HCT116 (cell line): ENCODE measurements around the gene LSM12. TPM values are rescaled to one million over a fixed set of nuclear protein-coding genes. Genes with fewer than 3 reads are reported as not detected.

Source experiments
- ATAC-seq: fragments of 200-7000 bp; cut with Tn5 transposase; 2 replicates; pipeline ENCODE4 v1.9.1; 2020; ENCODE audit warnings: mild to moderate bottlenecking, moderate library complexity
- BruUV-seq: library from RNA; stranded (reverse); fragments of 400-500 nt; replicated peaks from 2 replicates; lab custom pipeline; 2021; lab: Mats Ljungman, UMichigan
- CTCF ChIA-PET: fragments of 300-600 bp; sonication (Branson Sonifier 250); formaldehyde crosslinking; loops from one replicate; lab custom pipeline; 2021; ENCODE audit warnings: antibody characterized with exemption; lab: Charles Lee
- POLR2A ChIA-PET: fragments of 300-600, 350-600 bp; sonication (Branson Sonifier 250); formaldehyde crosslinking; loops from one replicate; lab custom pipeline; 2021; ENCODE audit warnings: antibody characterized with exemption; lab: Charles Lee
- RAD21 ChIA-PET, 2 experiments: fragments of 300-600 bp; sonication (Branson Sonifier 250); formaldehyde crosslinking; loops; one replicate each; lab custom pipeline; 2023; ENCODE audit warnings: low total read pairs in 2 of 2; ENCODE audit not compliant: uncharacterized antibody in 2 of 2, unreplicated experiment in 2 of 2, low non-redundant PET in 1 of 2; lab: Charles Lee
- DNase-seq: peaks from one replicate; pipeline ENCODE4 v3.0.0-alpha.2; 2010; ENCODE audit warnings: low read depth, low spot score
- H2AFZ ChIP-seq: fragments of 200-600 bp; shearing (Covaris generic), sonication (generic); 2 replicates; pipeline ENCODE4 v1.6.1; 2017; ENCODE audit warnings: low read depth, mixed run types, mixed read lengths, antibody characterized with exemption, low read length; ENCODE audit not compliant: poor library complexity, severe bottlenecking
- H3K27ac ChIP-seq: 2 replicates; pipeline ENCODE4 v1.5.1; 2012; ENCODE audit warnings: low read depth, low read length
- H3K27me3 ChIP-seq: fragments of 200-600 bp; sonication (generic); 2 replicates; pipeline ENCODE4 v1.6.1; 2016; ENCODE audit warnings: mixed run types, low read length, mixed read lengths; ENCODE audit not compliant: insufficient read depth
- H3K36me3 ChIP-seq, 2 experiments: fragments of 200-500 bp in 1 of 2; fragments of 200-600 bp in 1 of 2; sonication (Bioruptor generic) in 1 of 2; sonication (generic) in 1 of 2; 2 replicates each; pipeline versions ENCODE4 v1.5.1 to v1.6.1; 2014 to 2016; ENCODE audit warnings: low read length in 2 of 2, inconsistent platforms in 1 of 2, mixed read lengths in 1 of 2, mixed run types in 1 of 2; ENCODE audit not compliant: insufficient read depth in 2 of 2, control insufficient read depth in 1 of 2
- H3K4me1 ChIP-seq, 2 experiments: fragments of 200-600 bp in 1 of 2; sonication (generic) in 1 of 2; 2 replicates each; pipeline versions ENCODE4 v1.5.1 to v1.6.1; 2012 to 2017; ENCODE audit warnings: low read length in 2 of 2, inconsistent platforms in 1 of 2, mild to moderate bottlenecking in 1 of 2, mixed read lengths in 1 of 2, mixed run types in 1 of 2, moderate library complexity in 1 of 2; ENCODE audit not compliant: insufficient read depth in 2 of 2, control insufficient read depth in 1 of 2
- H3K4me2 ChIP-seq: fragments of 200-600 bp; sonication (generic); 2 replicates; pipeline ENCODE4 v1.6.1; 2017; ENCODE audit warnings: mixed run types, low read length, mixed read lengths
- H3K4me3 ChIP-seq, 2 experiments: fragments of 200-600 bp in 1 of 2; sonication (generic) in 1 of 2; replicated peaks in 1 of 2; 2 replicates each; pipeline ENCODE4 v1.5.1; 2011 to 2016; ENCODE audit warnings: low read length in 2 of 2, control low read depth in 1 of 2, low read depth in 1 of 2, mild to moderate bottlenecking in 1 of 2, mixed read lengths in 1 of 2, mixed run types in 1 of 2
- H3K79me2 ChIP-seq: fragments of 200-600 bp; sonication (generic); 2 replicates; pipeline ENCODE4 v1.6.1; 2017; ENCODE audit warnings: mild to moderate bottlenecking, mixed run types, low read length, moderate library complexity, mixed read lengths; ENCODE audit not compliant: insufficient read depth
- H3K9ac ChIP-seq: fragments of 200-600 bp; sonication (generic); 2 replicates; pipeline ENCODE4 v1.6.1; 2016; ENCODE audit warnings: low read length, mixed read lengths
- H3K9me2 ChIP-seq: fragments of 200-600 bp; sonication (generic), shearing (Covaris generic); 2 replicates; pipeline ENCODE4 v1.6.1; 2017; ENCODE audit warnings: mixed run types, mild to moderate bottlenecking, moderate library complexity; ENCODE audit not compliant: insufficient read depth
- H3K9me3 ChIP-seq, 2 experiments: fragments of 200-500 bp in 1 of 2; fragments of 200-600 bp in 1 of 2; sonication (Bioruptor generic) in 1 of 2; sonication (generic) in 1 of 2; 2 replicates each; pipeline ENCODE4 v1.6.1; 2014 to 2017; ENCODE audit warnings: low read length in 2 of 2, mixed read lengths in 2 of 2, inconsistent platforms in 1 of 2, low read depth in 1 of 2, mild to moderate bottlenecking in 1 of 2, mixed run types in 1 of 2, moderate library complexity in 1 of 2; ENCODE audit not compliant: control insufficient read depth in 1 of 2, insufficient read depth in 1 of 2
- H4K20me1 ChIP-seq: fragments of 200-600 bp; sonication (generic), shearing (Covaris generic); 2 replicates; pipeline ENCODE4 v1.6.1; 2017; ENCODE audit warnings: mixed run types, mild to moderate bottlenecking, moderate library complexity; ENCODE audit not compliant: insufficient read depth
- CEBPB ChIP-seq: IDR thresholded peaks from 2 replicates; pipeline ENCODE4 v1.6.1; 2012; ENCODE audit warnings: low read depth
- ELF1 ChIP-seq: IDR thresholded peaks from 2 replicates; pipeline ENCODE4 v1.6.1; 2012; ENCODE audit warnings: low read depth, borderline replicate concordance
- EZH2phosphoT487 ChIP-seq: fragments of 200-600 bp; IDR thresholded peaks from 2 replicates; pipeline ENCODE4 v1.6.1; 2018; ENCODE audit warnings: antibody characterized with exemption, borderline replicate concordance
- FOSL1 ChIP-seq: IDR thresholded peaks from 2 replicates; pipeline ENCODE4 v1.6.1; 2012; ENCODE audit warnings: low read depth
- JUND ChIP-seq: IDR thresholded peaks from 2 replicates; pipeline ENCODE4 v1.6.1; 2012
- POLR2A ChIP-seq: IDR thresholded peaks from 2 replicates; pipeline ENCODE4 v1.7.0; 2011; ENCODE audit warnings: borderline replicate concordance; ENCODE audit not compliant: insufficient read depth, insufficient read length; ENCODE audit errors: extremely low read depth
- POLR2AphosphoS5 ChIP-seq: IDR thresholded peaks from 2 replicates; pipeline ENCODE4 v1.6.1; 2011; ENCODE audit warnings: mild to moderate bottlenecking, low read depth, low read length, moderate library complexity
- SIN3A ChIP-seq: IDR thresholded peaks from 2 replicates; pipeline ENCODE4 v1.6.1; 2012; ENCODE audit warnings: low read depth
- SP1 ChIP-seq: IDR thresholded peaks from 2 replicates; pipeline ENCODE4 v1.6.1; 2012; ENCODE audit warnings: low read depth
- SRF ChIP-seq: IDR thresholded peaks from 2 replicates; pipeline ENCODE4 v1.6.1; 2012; ENCODE audit warnings: low read depth
- ZFX ChIP-seq: fragments of 450-650 bp; IDR thresholded peaks from 2 replicates; pipeline ENCODE4 v1.6.1; 2017
- intact Hi-C: fragments of 100-400 bp; cut with micrococcal nuclease; formaldehyde crosslinking; loops from 2 replicates; pipeline ENCODE4 v1.10.0; 2022
- total RNA-seq: library from RNA; stranded (reverse); gene quantifications from one replicate; pipeline ENCODE4 v1.2.1, GENCODE V29; 2021; ENCODE audit not compliant: unreplicated experiment
- TF ChIP-seq, protein P1 (sequence below): IDR thresholded peaks from 2 replicates; pipeline ENCODE4 v1.6.1; 2012
- TF ChIP-seq, protein P2 (sequence below): IDR thresholded peaks from 2 replicates; pipeline ENCODE4 v1.6.1; 2011; ENCODE audit warnings: mild to moderate bottlenecking, low read length, moderate library complexity; ENCODE audit not compliant: insufficient replicate concordance; ENCODE audit errors: extremely low read depth
- TF ChIP-seq, protein P3 (sequence below): IDR thresholded peaks from 2 replicates; pipeline ENCODE4 v1.6.1; 2012; ENCODE audit warnings: low read depth

LSM12 gene
- total RNA-seq, 1 experiment from 2014 or later = 99.6 TPM

DNA sequence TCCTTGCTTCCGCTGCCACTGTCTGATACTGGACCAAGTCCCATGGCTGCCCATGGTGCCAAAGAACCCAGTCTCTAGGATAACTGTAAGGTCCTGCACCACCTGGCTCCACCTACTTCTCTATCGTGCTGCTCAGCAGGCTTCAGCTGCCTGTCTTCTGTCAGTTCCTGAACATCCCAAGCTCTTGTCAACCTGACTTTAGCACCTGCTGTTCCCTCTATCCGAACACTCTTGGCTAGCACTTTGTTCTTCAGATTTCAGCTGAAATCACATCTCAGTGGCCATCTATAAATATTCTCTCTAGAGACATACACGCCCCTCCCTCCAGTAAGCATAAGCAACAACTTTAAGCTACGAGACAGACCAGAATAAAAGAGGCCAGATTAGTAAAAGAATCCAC is 36.7 kb downstream of the LSM12 start:
- BruUV-seq = TSS peak; percentile 16
- Histone ChIP-seq H3K4me1 (no peaks in the 10 kb centered on the region), H3K79me2 (no peaks in the 10 kb centered on the region), H3K9ac (no peak overlapping the region), H3K9me2 (no peaks in the 10 kb centered on the region), H3K27ac (no peak overlapping the region), H3K4me3 (no peak overlapping the region), H4K20me1 (0 out of 2 replicates have a peak, but pooled peaks cover 5% of the 10 kb centered on the region), H3K9me3 (no peaks in the 10 kb centered on the region), H3K36me3 (peaks cover 17 to 30% of the 10 kb centered on the region in 2 experiments; a peak in 2 of 4 replicates), H3K27me3 (no peaks in the 10 kb centered on the region), H3K4me2 (no peak overlapping the region), H2AFZ (no peak overlapping the region)
- ChIA-PET CTCF (interaction anchor here (1.1 kb wide), 1 partner anchor 11 kb away, joined by 3 read pairs; no protein-coding TSS in a partner anchor), RAD21 (no interaction called here), POLR2A (no interaction called here)
- DNase-seq = no peak
- intact Hi-C loops = no loop called here
- no peak for ATAC-seq
- TF ChIP-seq SIN3A (no peak), FOSL1 (no peak), EZH2phosphoT487 (no peak), POLR2A (no peak), ZFX (no peak), SRF (no peak), CEBPB (no peak), SP1 (no peak), POLR2AphosphoS5 (no peak), JUND (no peak), ELF1 (no peak)
- TF ChIP-seq, protein P1, sequence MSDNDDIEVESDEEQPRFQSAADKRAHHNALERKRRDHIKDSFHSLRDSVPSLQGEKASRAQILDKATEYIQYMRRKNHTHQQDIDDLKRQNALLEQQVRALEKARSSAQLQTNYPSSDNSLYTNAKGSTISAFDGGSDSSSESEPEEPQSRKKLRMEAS = no peak
- TF ChIP-seq, protein P2, sequence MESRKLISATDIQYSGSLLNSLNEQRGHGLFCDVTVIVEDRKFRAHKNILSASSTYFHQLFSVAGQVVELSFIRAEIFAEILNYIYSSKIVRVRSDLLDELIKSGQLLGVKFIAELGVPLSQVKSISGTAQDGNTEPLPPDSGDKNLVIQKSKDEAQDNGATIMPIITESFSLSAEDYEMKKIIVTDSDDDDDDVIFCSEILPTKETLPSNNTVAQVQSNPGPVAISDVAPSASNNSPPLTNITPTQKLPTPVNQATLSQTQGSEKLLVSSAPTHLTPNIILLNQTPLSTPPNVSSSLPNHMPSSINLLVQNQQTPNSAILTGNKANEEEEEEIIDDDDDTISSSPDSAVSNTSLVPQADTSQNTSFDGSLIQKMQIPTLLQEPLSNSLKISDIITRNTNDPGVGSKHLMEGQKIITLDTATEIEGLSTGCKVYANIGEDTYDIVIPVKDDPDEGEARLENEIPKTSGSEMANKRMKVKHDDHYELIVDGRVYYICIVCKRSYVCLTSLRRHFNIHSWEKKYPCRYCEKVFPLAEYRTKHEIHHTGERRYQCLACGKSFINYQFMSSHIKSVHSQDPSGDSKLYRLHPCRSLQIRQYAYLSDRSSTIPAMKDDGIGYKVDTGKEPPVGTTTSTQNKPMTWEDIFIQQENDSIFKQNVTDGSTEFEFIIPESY = no peak
- TF ChIP-seq, protein P3, sequence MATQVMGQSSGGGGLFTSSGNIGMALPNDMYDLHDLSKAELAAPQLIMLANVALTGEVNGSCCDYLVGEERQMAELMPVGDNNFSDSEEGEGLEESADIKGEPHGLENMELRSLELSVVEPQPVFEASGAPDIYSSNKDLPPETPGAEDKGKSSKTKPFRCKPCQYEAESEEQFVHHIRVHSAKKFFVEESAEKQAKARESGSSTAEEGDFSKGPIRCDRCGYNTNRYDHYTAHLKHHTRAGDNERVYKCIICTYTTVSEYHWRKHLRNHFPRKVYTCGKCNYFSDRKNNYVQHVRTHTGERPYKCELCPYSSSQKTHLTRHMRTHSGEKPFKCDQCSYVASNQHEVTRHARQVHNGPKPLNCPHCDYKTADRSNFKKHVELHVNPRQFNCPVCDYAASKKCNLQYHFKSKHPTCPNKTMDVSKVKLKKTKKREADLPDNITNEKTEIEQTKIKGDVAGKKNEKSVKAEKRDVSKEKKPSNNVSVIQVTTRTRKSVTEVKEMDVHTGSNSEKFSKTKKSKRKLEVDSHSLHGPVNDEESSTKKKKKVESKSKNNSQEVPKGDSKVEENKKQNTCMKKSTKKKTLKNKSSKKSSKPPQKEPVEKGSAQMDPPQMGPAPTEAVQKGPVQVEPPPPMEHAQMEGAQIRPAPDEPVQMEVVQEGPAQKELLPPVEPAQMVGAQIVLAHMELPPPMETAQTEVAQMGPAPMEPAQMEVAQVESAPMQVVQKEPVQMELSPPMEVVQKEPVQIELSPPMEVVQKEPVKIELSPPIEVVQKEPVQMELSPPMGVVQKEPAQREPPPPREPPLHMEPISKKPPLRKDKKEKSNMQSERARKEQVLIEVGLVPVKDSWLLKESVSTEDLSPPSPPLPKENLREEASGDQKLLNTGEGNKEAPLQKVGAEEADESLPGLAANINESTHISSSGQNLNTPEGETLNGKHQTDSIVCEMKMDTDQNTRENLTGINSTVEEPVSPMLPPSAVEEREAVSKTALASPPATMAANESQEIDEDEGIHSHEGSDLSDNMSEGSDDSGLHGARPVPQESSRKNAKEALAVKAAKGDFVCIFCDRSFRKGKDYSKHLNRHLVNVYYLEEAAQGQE = no peak
